Measurements from ENCODE around the gene PHACTR1.

PHACTR1 gene

GRCh38 chr6:12716298-12716916 lies at the start of gene PHACTR1:
Gene PHACTR1 (plus strand): TSS chr6:12716767.
- H3K9ac ChIP-seq (ENCODE audit: low read length in 5 of 5): no peak within 1 kb of the TSS
- H3K27me3 ChIP-seq (ENCODE audit: control insufficient read depth in 5 of 5, insufficient read depth in 4 of 5, low read length in 5 of 5): peaks cover 3 to 18% (median 13%) of the 10 kb centered on the region in 5 donors
- no peaks in the 10 kb centered on the region for H3K36me3 ChIP-seq (ENCODE audit: control insufficient read depth in 5 of 5, insufficient read depth in 5 of 5, low read length in 5 of 5)
- no peak within 1 kb of the TSS for H3K27ac ChIP-seq (ENCODE audit: low read depth, low read length)
- no peak within 1 kb of the TSS for H3K4me3 ChIP-seq (ENCODE audit: low read depth in 1 of 5, low read length in 5 of 5)
- peaks cover 0 to 2% (median 0%) of the 10 kb centered on the region in 5 donors for H3K9me3 ChIP-seq (ENCODE audit: control insufficient read depth in 5 of 5, low read length in 5 of 5)
- H3K4me1 ChIP-seq (ENCODE audit: control insufficient read depth in 5 of 5, insufficient read depth in 5 of 5, low read length in 5 of 5): no peaks in the 10 kb centered on the region

GRCh38 chr6:12666886-12667285 lies 49.7 kb upstream of the PHACTR1 start:
- Histone ChIP-seq H3K4me1 (ENCODE audit: control insufficient read depth in 5 of 5, insufficient read depth in 5 of 5, low read length in 5 of 5) (no peaks in the 10 kb centered on the region), H3K9ac (ENCODE audit: low read length in 5 of 5) (no peak overlapping the region), H3K27me3 (ENCODE audit: control insufficient read depth in 5 of 5, insufficient read depth in 4 of 5, low read length in 5 of 5) (no peaks in the 10 kb centered on the region), H3K27ac (ENCODE audit: low read depth, low read length) (no peak overlapping the region), H3K4me3 (ENCODE audit: low read depth in 1 of 5, low read length in 5 of 5) (no peak overlapping the region), H3K9me3 (ENCODE audit: control insufficient read depth in 5 of 5, low read length in 5 of 5) (no peaks in the 10 kb centered on the region), H3K36me3 (ENCODE audit: control insufficient read depth in 5 of 5, insufficient read depth in 5 of 5, low read length in 5 of 5) (no peaks in the 10 kb centered on the region)

DNA sequence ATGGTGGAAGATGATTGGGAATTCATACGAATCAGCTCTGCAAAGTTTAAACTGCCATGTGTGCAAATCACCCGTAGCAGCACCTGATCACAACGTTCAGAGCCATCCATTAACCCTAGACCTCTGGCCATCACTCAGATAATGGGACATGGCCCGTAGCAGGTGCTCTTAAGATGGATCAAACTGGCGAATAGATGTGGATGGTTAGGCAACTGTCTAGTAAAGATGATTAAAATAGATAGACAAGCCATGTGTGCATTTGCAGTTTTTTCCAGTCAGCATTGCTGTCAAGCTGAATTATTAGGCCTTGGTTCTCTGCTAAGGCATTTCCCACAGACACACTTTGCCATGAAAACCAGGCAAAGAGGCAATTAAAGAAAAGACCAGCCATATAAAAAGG lies 40.6 kb upstream of the PHACTR1 start:
- peaks cover 0 to 2% (median 0%) of the 10 kb centered on the region in 5 donors for H3K27me3 ChIP-seq (ENCODE audit: control insufficient read depth in 5 of 5, insufficient read depth in 4 of 5, low read length in 5 of 5)
- no peak overlapping the region for H3K27ac ChIP-seq (ENCODE audit: low read depth, low read length)
- no peaks in the 10 kb centered on the region for H3K9me3 ChIP-seq (ENCODE audit: control insufficient read depth in 5 of 5, low read length in 5 of 5)
- no peaks in the 10 kb centered on the region for H3K36me3 ChIP-seq (ENCODE audit: control insufficient read depth in 5 of 5, insufficient read depth in 5 of 5, low read length in 5 of 5)
- H3K9ac ChIP-seq (ENCODE audit: low read length in 5 of 5): no peak overlapping the region
- H3K4me1 ChIP-seq (ENCODE audit: control insufficient read depth in 5 of 5, insufficient read depth in 5 of 5, low read length in 5 of 5): peaks cover 0 to 4% (median 2%) of the 10 kb centered on the region in 5 donors
- H3K4me3 ChIP-seq (ENCODE audit: low read depth in 1 of 5, low read length in 5 of 5): no peak overlapping the region

DNA sequence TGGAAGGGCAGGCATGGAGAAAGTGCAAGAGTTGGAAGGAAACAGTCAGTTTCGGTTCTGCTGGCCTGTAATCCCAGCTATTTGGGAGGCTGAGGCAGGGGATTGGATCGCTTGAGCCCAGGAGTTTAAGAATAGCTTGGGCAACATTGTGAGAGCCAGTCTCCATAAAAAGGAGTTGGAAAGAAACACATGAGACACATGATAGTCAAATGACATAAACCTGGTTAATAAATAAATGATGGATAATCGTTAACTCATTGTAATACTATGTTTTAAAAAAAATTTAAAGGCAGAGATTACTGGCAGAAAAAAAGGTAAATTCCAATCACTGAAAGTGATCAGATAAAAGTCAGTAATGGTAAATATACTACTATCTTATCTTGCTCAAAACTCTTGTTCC lies 37.2 kb upstream of the PHACTR1 start:
- H3K27me3 ChIP-seq (ENCODE audit: control insufficient read depth in 5 of 5, insufficient read depth in 4 of 5, low read length in 5 of 5): peaks cover 0 to 4% (median 0%) of the 10 kb centered on the region in 5 donors
- H3K4me3 ChIP-seq (ENCODE audit: low read depth in 1 of 5, low read length in 5 of 5): no peak overlapping the region
- H3K9ac ChIP-seq (ENCODE audit: low read length in 5 of 5): no peak overlapping the region
- H3K36me3 ChIP-seq (ENCODE audit: control insufficient read depth in 5 of 5, insufficient read depth in 5 of 5, low read length in 5 of 5): no peaks in the 10 kb centered on the region
- no peaks in the 10 kb centered on the region for H3K9me3 ChIP-seq (ENCODE audit: control insufficient read depth in 5 of 5, low read length in 5 of 5)
- H3K27ac ChIP-seq (ENCODE audit: low read depth, low read length): no peak overlapping the region
- no peaks in the 10 kb centered on the region for H3K4me1 ChIP-seq (ENCODE audit: control insufficient read depth in 5 of 5, insufficient read depth in 5 of 5, low read length in 5 of 5)

DNA sequence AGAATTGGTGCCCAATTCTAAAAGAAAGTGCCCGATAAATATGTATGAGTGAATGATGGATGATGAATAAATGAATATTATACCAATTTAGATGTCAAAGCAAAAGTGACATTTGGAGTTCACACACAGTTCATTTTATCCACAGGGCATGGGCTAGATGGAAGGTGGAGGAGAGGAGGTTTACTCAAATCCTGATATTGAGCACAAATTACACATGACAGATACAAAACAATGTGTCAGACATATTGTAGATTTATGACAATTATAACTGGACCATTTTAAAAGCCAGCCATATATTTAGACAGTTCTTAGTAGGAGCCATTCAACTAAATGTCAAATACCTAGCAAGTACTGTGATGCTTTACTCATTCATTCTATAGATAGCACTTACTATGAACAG lies 23.4 kb upstream of the PHACTR1 start:
- no peak overlapping the region for H3K27ac ChIP-seq (ENCODE audit: low read depth, low read length)
- no peak overlapping the region for H3K9ac ChIP-seq (ENCODE audit: low read length in 5 of 5)
- no peaks in the 10 kb centered on the region for H3K4me1 ChIP-seq (ENCODE audit: control insufficient read depth in 5 of 5, insufficient read depth in 5 of 5, low read length in 5 of 5)
- H3K9me3 ChIP-seq (ENCODE audit: control insufficient read depth in 5 of 5, low read length in 5 of 5): peaks cover 0 to under 1% (median 0%) of the 10 kb centered on the region in 5 donors
- no peak overlapping the region for H3K4me3 ChIP-seq (ENCODE audit: low read depth in 1 of 5, low read length in 5 of 5)
- H3K36me3 ChIP-seq (ENCODE audit: control insufficient read depth in 5 of 5, insufficient read depth in 5 of 5, low read length in 5 of 5): no peaks in the 10 kb centered on the region
- H3K27me3 ChIP-seq (ENCODE audit: control insufficient read depth in 5 of 5, insufficient read depth in 4 of 5, low read length in 5 of 5): peaks cover 0 to 2% (median 0%) of the 10 kb centered on the region in 5 donors

DNA sequence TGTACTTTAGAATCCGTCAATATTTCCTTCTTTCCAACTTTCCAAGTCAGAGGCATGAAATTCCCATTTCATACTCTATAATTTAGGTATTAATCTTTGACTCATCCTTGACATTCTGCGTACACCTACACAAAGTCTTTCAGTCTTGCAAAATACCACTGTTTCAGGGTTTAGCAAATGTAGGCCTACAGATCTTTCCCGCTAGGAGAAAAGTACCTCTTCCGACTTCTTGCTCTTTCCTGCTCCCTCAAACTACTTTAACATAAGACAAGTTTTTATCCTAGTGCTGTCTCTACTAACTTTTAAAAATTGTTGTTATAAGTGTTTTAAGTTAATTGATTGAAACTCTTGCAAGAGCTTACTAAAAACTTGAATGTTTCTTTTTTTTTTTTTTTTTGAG lies 18.3 kb upstream of the PHACTR1 start:
- H3K36me3 ChIP-seq (ENCODE audit: control insufficient read depth in 5 of 5, insufficient read depth in 5 of 5, low read length in 5 of 5): no peaks in the 10 kb centered on the region
- no peak overlapping the region for H3K4me3 ChIP-seq (ENCODE audit: low read depth in 1 of 5, low read length in 5 of 5)
- peaks cover 0 to 4% (median 0%) of the 10 kb centered on the region in 5 donors for H3K27me3 ChIP-seq (ENCODE audit: control insufficient read depth in 5 of 5, insufficient read depth in 4 of 5, low read length in 5 of 5)
- peaks cover 0 to 2% (median 0%) of the 10 kb centered on the region in 5 donors for H3K9me3 ChIP-seq (ENCODE audit: control insufficient read depth in 5 of 5, low read length in 5 of 5)
- H3K4me1 ChIP-seq (ENCODE audit: control insufficient read depth in 5 of 5, insufficient read depth in 5 of 5, low read length in 5 of 5): no peaks in the 10 kb centered on the region
- no peak overlapping the region for H3K9ac ChIP-seq (ENCODE audit: low read length in 5 of 5)
- H3K27ac ChIP-seq (ENCODE audit: low read depth, low read length): no peak overlapping the region

- H3K27me3 ChIP-seq (ENCODE audit: control insufficient read depth in 5 of 5, insufficient read depth in 4 of 5, low read length in 5 of 5): peaks cover 0 to 4% (median 3%) of the 10 kb centered on the region in 5 donors
- H3K9ac ChIP-seq (ENCODE audit: low read length in 5 of 5): no peak overlapping the region
- H3K4me1 ChIP-seq (ENCODE audit: control insufficient read depth in 5 of 5, insufficient read depth in 5 of 5, low read length in 5 of 5): no peaks in the 10 kb centered on the region
These were observed 11.6 kb upstream of the PHACTR1 start for GRCh38 chr6:12704946-12705345.

GRCh38 chr6:12709116-12709515 lies 7.5 kb upstream of the PHACTR1 start:
- H3K4me3 ChIP-seq (ENCODE audit: low read depth in 1 of 5, low read length in 5 of 5): no peak overlapping the region
- no peak overlapping the region for H3K27ac ChIP-seq (ENCODE audit: low read depth, low read length)
- H3K9ac ChIP-seq (ENCODE audit: low read length in 5 of 5): no peak overlapping the region
- H3K4me1 ChIP-seq (ENCODE audit: control insufficient read depth in 5 of 5, insufficient read depth in 5 of 5, low read length in 5 of 5): no peaks in the 10 kb centered on the region
- peaks cover 0 to 4% (median 2%) of the 10 kb centered on the region in 5 donors for H3K27me3 ChIP-seq (ENCODE audit: control insufficient read depth in 5 of 5, insufficient read depth in 4 of 5, low read length in 5 of 5)
- H3K36me3 ChIP-seq (ENCODE audit: control insufficient read depth in 5 of 5, insufficient read depth in 5 of 5, low read length in 5 of 5): no peaks in the 10 kb centered on the region
- no peaks in the 10 kb centered on the region for H3K9me3 ChIP-seq (ENCODE audit: control insufficient read depth in 5 of 5, low read length in 5 of 5)

More at GRCh38 chr6:12704946-12705345, 11.6 kb upstream of the PHACTR1 start:
- Histone ChIP-seq H3K4me3 (ENCODE audit: low read depth in 1 of 5, low read length in 5 of 5) (no peak overlapping the region), H3K27ac (ENCODE audit: low read depth, low read length) (no peak overlapping the region), H3K36me3 (ENCODE audit: control insufficient read depth in 5 of 5, insufficient read depth in 5 of 5, low read length in 5 of 5) (no peaks in the 10 kb centered on the region), H3K9me3 (ENCODE audit: control insufficient read depth in 5 of 5, low read length in 5 of 5) (no peaks in the 10 kb centered on the region)

GRCh38 chr6:12709556-12710232 lies 6.9 kb upstream of the PHACTR1 start:
- H3K9ac ChIP-seq (ENCODE audit: low read length in 5 of 5): no peak overlapping the region
- H3K27ac ChIP-seq (ENCODE audit: low read depth, low read length): no peak overlapping the region
- no peaks in the 10 kb centered on the region for H3K36me3 ChIP-seq (ENCODE audit: control insufficient read depth in 5 of 5, insufficient read depth in 5 of 5, low read length in 5 of 5)
- no peak overlapping the region for H3K4me3 ChIP-seq (ENCODE audit: low read depth in 1 of 5, low read length in 5 of 5)
- H3K9me3 ChIP-seq (ENCODE audit: control insufficient read depth in 5 of 5, low read length in 5 of 5): no peaks in the 10 kb centered on the region
- no peaks in the 10 kb centered on the region for H3K4me1 ChIP-seq (ENCODE audit: control insufficient read depth in 5 of 5, insufficient read depth in 5 of 5, low read length in 5 of 5)
- H3K27me3 ChIP-seq (ENCODE audit: control insufficient read depth in 5 of 5, insufficient read depth in 4 of 5, low read length in 5 of 5): peaks cover 0 to 4% (median 2%) of the 10 kb centered on the region in 5 donors

DNA sequence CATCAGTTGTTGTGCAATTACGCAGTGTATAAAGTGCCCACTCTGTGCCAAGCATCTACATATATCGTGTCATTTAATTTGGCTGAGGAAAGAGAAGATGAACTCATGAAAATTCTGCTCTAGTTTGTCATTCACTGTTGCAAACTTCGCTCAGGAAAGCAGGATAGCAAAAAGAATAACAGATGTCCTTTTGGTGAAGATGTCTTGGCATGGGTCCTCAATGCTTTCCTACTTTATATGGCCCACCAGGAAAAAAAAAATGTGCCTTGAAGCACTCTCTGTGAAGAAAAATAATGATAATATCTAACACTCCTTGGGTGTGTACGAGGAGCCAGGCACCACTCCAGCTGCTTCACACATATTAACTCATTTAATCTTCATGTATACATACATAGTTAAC lies 5.6 kb upstream of the PHACTR1 start:
- Histone ChIP-seq H3K27ac (ENCODE audit: low read depth, low read length) (no peak overlapping the region), H3K9ac (ENCODE audit: low read length in 5 of 5) (no peak overlapping the region), H3K4me3 (ENCODE audit: low read depth in 1 of 5, low read length in 5 of 5) (no peak overlapping the region), H3K9me3 (ENCODE audit: control insufficient read depth in 5 of 5, low read length in 5 of 5) (no peaks in the 10 kb centered on the region), H3K27me3 (ENCODE audit: control insufficient read depth in 5 of 5, insufficient read depth in 4 of 5, low read length in 5 of 5) (peaks cover 0 to 6% (median 3%) of the 10 kb centered on the region in 5 donors), H3K4me1 (ENCODE audit: control insufficient read depth in 5 of 5, insufficient read depth in 5 of 5, low read length in 5 of 5) (no peaks in the 10 kb centered on the region), H3K36me3 (ENCODE audit: control insufficient read depth in 5 of 5, insufficient read depth in 5 of 5, low read length in 5 of 5) (no peaks in the 10 kb centered on the region)
